Mesenchymal stem cell (in vitro differentiated cells and primary cell): ENCODE results near the gene KRT86.

Experiments
- DNase-seq: peaks from one replicate; pipeline ENCODE4 v3.0.0-alpha.2; 2013
- H2AFZ ChIP-seq: one replicate; pipeline ENCODE4 v1.6.1; 2013; ENCODE audit warnings: low read depth, mild to moderate bottlenecking, control low read depth, inconsistent platforms, low read length, moderate library complexity
- H2AK5ac ChIP-seq: 2 replicates; pipeline ENCODE4 v1.6.1; 2013; ENCODE audit warnings: low read length, moderate library complexity, mild to moderate bottlenecking, inconsistent platforms; ENCODE audit not compliant: severe bottlenecking
- H2BK120ac ChIP-seq: one replicate; pipeline ENCODE4 v1.6.1; 2013; ENCODE audit warnings: low read depth, mild to moderate bottlenecking, inconsistent platforms, low read length, moderate library complexity
- H2BK12ac ChIP-seq, 2 experiments: one replicate each; pipeline ENCODE4 v1.6.1; 2013; ENCODE audit warnings: inconsistent platforms in 2 of 2, low read length in 2 of 2, mild to moderate bottlenecking in 2 of 2, moderate library complexity in 2 of 2, control low read depth in 1 of 2
- H2BK15ac ChIP-seq: one replicate; pipeline ENCODE4 v1.6.1; 2013; ENCODE audit warnings: mild to moderate bottlenecking, low read depth, inconsistent platforms; ENCODE audit not compliant: poor library complexity, severe bottlenecking
- H2BK5ac ChIP-seq: 2 replicates; pipeline ENCODE4 v1.6.1; 2013; ENCODE audit warnings: low read depth, mild to moderate bottlenecking, low read length, control low read depth, inconsistent platforms; ENCODE audit not compliant: poor library complexity, severe bottlenecking
- H3K14ac ChIP-seq, 2 experiments: one replicate each; pipeline ENCODE4 v1.6.1; 2013; ENCODE audit warnings: inconsistent platforms in 2 of 2, low read length in 2 of 2, control low read depth in 1 of 2, mild to moderate bottlenecking in 1 of 2, moderate library complexity in 1 of 2
- H3K18ac ChIP-seq, 2 experiments: one replicate each; pipeline ENCODE4 v1.6.1; 2013; ENCODE audit warnings: inconsistent platforms in 2 of 2, low read length in 2 of 2, control low read depth in 1 of 2, low read depth in 1 of 2, mild to moderate bottlenecking in 1 of 2
- H3K23ac ChIP-seq, 2 experiments: one replicate each; pipeline ENCODE4 v1.6.1; 2013; ENCODE audit warnings: inconsistent platforms in 2 of 2, low read length in 2 of 2, mild to moderate bottlenecking in 2 of 2, moderate library complexity in 2 of 2, control low read depth in 1 of 2
- H3K27ac ChIP-seq: 2 replicates; pipeline ENCODE4 v1.5.1; 2013; ENCODE audit warnings: mild to moderate bottlenecking, moderate library complexity, low read length, control low read depth, inconsistent platforms; ENCODE audit not compliant: poor library complexity, severe bottlenecking
- H3K27me3 ChIP-seq, 2 experiments: 2 replicates each; pipeline versions ENCODE4 v1.6.1 to v1.7.0; 2013; ENCODE audit warnings: low read length in 2 of 2, mild to moderate bottlenecking in 2 of 2, moderate library complexity in 2 of 2, control low read depth in 1 of 2, inconsistent platforms in 1 of 2; ENCODE audit not compliant: control insufficient read depth in 1 of 2, insufficient read depth in 1 of 2
- H3K36me3 ChIP-seq, 2 experiments: 2 replicates each; pipeline versions ENCODE4 v1.6.1 to v1.7.0; 2013; ENCODE audit warnings: low read length in 2 of 2, control low read depth in 1 of 2, inconsistent platforms in 1 of 2, low read depth in 1 of 2, mild to moderate bottlenecking in 1 of 2; ENCODE audit not compliant: insufficient read depth in 2 of 2, control insufficient read depth in 1 of 2
- H3K4ac ChIP-seq, 2 experiments: one replicate each; pipeline ENCODE4 v1.6.1; 2013; ENCODE audit warnings: inconsistent platforms in 2 of 2, low read length in 2 of 2, mild to moderate bottlenecking in 2 of 2, moderate library complexity in 2 of 2, control low read depth in 1 of 2, low read depth in 1 of 2
- H3K4me1 ChIP-seq: 2 replicates; pipeline ENCODE4 v1.6.1; 2013; ENCODE audit warnings: low read depth, low read length, control low read depth; ENCODE audit not compliant: control insufficient read depth, insufficient read depth
- H3K4me2 ChIP-seq: 2 replicates; pipeline ENCODE4 v1.6.1; 2013; ENCODE audit warnings: low read length, mild to moderate bottlenecking, inconsistent platforms; ENCODE audit not compliant: poor library complexity, severe bottlenecking
- H3K4me3 ChIP-seq, 2 experiments: 2 replicates each; pipeline versions ENCODE4 v1.5.1 to v1.7.0; 2013; ENCODE audit warnings: low read length in 2 of 2, mild to moderate bottlenecking in 2 of 2, control low read depth in 1 of 2, low read depth in 1 of 2; ENCODE audit not compliant: insufficient read depth in 1 of 2
- H3K79me1 ChIP-seq: replicated peaks from 2 replicates; pipeline ENCODE4 v1.6.1; 2013; ENCODE audit warnings: mild to moderate bottlenecking, control low read depth, low read length, inconsistent platforms; ENCODE audit not compliant: poor library complexity, severe bottlenecking
- H3K9ac ChIP-seq: 2 replicates; pipeline ENCODE4 v1.7.0; 2013; ENCODE audit warnings: mild to moderate bottlenecking, low read length, moderate library complexity
- H3K9me3 ChIP-seq: 2 replicates; pipeline ENCODE4 v1.7.0; 2013; ENCODE audit warnings: mild to moderate bottlenecking, low read length; ENCODE audit not compliant: control insufficient read depth
- H4K8ac ChIP-seq: one replicate; pipeline ENCODE4 v1.6.1; 2013; ENCODE audit warnings: inconsistent platforms, mild to moderate bottlenecking, low read length, moderate library complexity
- H4K91ac ChIP-seq: one replicate; pipeline ENCODE4 v1.6.1; 2013; ENCODE audit warnings: mild to moderate bottlenecking, low read length, inconsistent platforms
- WGBS: methylation state at CpG from one replicate; pipeline ENCODE4 v1.1.7; 2013; ENCODE audit warnings: mixed read lengths; 5-methylcytosine and 5-hydroxymethylcytosine counted together

Gene KRT86

GRCh38 chr12:52332381-52332780, 57.9 kb downstream of the KRT86 start:
- Histone ChIP-seq H2BK12ac (no peak overlapping the region), H4K8ac (no peak overlapping the region), H3K4me1 (no peaks in the 10 kb centered on the region), H3K27me3 (peaks cover 38 to 67% of the 10 kb centered on the region in 2 experiments), H3K23ac (no peak overlapping the region), H2BK15ac (no peak overlapping the region), H3K14ac (no peak overlapping the region), H3K4me3 (no peak overlapping the region), H3K79me1 (no peaks in the 10 kb centered on the region), H3K18ac (no peak overlapping the region), H2BK5ac (no peak overlapping the region), H4K91ac (no peak overlapping the region), H3K9me3 (peaks cover 13% of the 10 kb centered on the region), H3K4ac (no peak overlapping the region), H2BK120ac (no peak overlapping the region), H3K9ac (no peak overlapping the region), H3K4me2 (no peak overlapping the region), H2AFZ (no peak overlapping the region), H2AK5ac (no peak overlapping the region), H3K36me3 (no peaks in the 10 kb centered on the region), H3K27ac (no peak overlapping the region)
- 100% methylated on average over 1 of the region's 1 CpG for WGBS
- no peak for DNase-seq

DNA sequence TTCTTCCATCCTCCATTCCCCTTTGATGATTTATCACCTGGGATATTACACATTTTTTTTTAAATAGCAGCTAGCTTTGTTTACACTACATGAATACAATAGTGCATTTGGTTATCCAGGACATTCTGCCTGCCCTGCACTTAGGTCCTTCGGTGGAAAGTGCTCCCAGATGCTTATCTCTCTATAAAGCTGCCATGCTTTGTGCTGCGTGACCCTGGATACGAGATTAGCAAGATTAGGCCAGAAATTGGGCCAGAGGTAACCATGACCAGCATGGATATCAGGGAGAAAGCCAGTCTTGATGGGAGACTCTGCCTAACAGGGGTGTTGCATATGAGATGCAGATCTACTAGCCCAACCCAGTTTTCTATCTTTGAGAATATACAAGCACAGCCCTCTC, 58.9 kb downstream of the KRT86 start:
- H2BK120ac ChIP-seq: no peak overlapping the region
- H3K4me3 ChIP-seq: no peak overlapping the region
- peaks cover 41 to 60% of the 10 kb centered on the region in 2 experiments for H3K27me3 ChIP-seq
- no peak for DNase-seq
- H4K91ac ChIP-seq: no peak overlapping the region
- no peak overlapping the region for H2AFZ ChIP-seq
- no peak overlapping the region for H3K23ac ChIP-seq
- no peak overlapping the region for H2BK12ac ChIP-seq
- WGBS: 70% methylated on average over 3 of the region's 3 CpGs
- no peak overlapping the region for H3K14ac ChIP-seq
- no peak overlapping the region for H2AK5ac ChIP-seq
- no peak overlapping the region for H3K4ac ChIP-seq
- no peak overlapping the region for H4K8ac ChIP-seq
- peaks cover 13% of the 10 kb centered on the region for H3K9me3 ChIP-seq
- no peak overlapping the region for H2BK5ac ChIP-seq
- no peaks in the 10 kb centered on the region for H3K36me3 ChIP-seq
- H3K27ac ChIP-seq: no peak overlapping the region
- H3K18ac ChIP-seq: no peak overlapping the region
- no peak overlapping the region for H2BK15ac ChIP-seq
- no peak overlapping the region for H3K4me2 ChIP-seq
- no peaks in the 10 kb centered on the region for H3K4me1 ChIP-seq
- no peak overlapping the region for H3K9ac ChIP-seq
- no peaks in the 10 kb centered on the region for H3K79me1 ChIP-seq

DNA sequence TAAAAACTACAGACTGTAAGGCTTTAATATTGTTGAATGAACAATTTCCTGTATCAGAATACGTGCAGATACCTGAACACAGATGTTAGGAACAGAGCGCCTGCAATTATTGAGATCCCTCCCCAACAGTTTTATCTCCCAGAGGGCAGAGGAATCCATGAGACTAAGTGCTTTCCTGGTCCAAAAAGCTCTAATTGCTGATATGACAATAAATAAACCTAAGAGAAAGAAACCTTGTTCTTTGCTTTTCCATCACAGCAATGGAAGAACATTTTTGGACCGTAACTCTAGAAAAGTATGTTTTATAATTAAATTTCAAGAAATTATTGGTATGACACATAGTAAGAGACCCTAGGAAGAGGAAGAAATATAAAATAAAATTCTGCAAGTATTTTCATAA, 59.7 kb downstream of the KRT86 start:
- 90% methylated on average over 2 of the region's 3 CpGs for WGBS
- Histone ChIP-seq H3K23ac (no peak overlapping the region), H2AK5ac (no peak overlapping the region), H3K79me1 (no peaks in the 10 kb centered on the region), H3K4ac (no peak overlapping the region), H2BK5ac (no peak overlapping the region), H3K27me3 (peaks cover 39 to 61% of the 10 kb centered on the region in 2 experiments), H3K36me3 (no peaks in the 10 kb centered on the region), H3K18ac (no peak overlapping the region), H2BK120ac (no peak overlapping the region), H2AFZ (no peak overlapping the region), H3K9ac (no peak overlapping the region), H3K4me1 (no peaks in the 10 kb centered on the region), H3K27ac (no peak overlapping the region), H4K8ac (no peak overlapping the region), H4K91ac (no peak overlapping the region), H2BK15ac (no peak overlapping the region), H3K9me3 (peaks cover 13% of the 10 kb centered on the region), H3K4me2 (no peak overlapping the region), H3K14ac (no peak overlapping the region), H3K4me3 (no peak overlapping the region), H2BK12ac (no peak overlapping the region)
- no peak for DNase-seq

- no peak overlapping the region for H3K27ac ChIP-seq
- no peak for DNase-seq
- H3K4me1 ChIP-seq: no peaks in the 10 kb centered on the region
- H2AFZ ChIP-seq: no peak overlapping the region
- H4K91ac ChIP-seq: no peak overlapping the region
- no peak overlapping the region for H2BK5ac ChIP-seq
- H3K4me3 ChIP-seq: no peak overlapping the region
- H3K9ac ChIP-seq: no peak overlapping the region
- H2AK5ac ChIP-seq: no peak overlapping the region
- H3K27me3 ChIP-seq: peaks cover 49 to 61% of the 10 kb centered on the region in 2 experiments
- H3K79me1 ChIP-seq: no peaks in the 10 kb centered on the region
- no peak overlapping the region for H3K4me2 ChIP-seq
- H3K18ac ChIP-seq: no peak overlapping the region
- no peaks in the 10 kb centered on the region for H3K36me3 ChIP-seq
- no peak overlapping the region for H4K8ac ChIP-seq
- H3K14ac ChIP-seq: no peak overlapping the region
- WGBS: 91% methylated on average over 2 of the region's 4 CpGs
- no peak overlapping the region for H2BK120ac ChIP-seq
- no peak overlapping the region for H3K4ac ChIP-seq
- H3K23ac ChIP-seq: no peak overlapping the region
- no peak overlapping the region for H2BK12ac ChIP-seq
- H3K9me3 ChIP-seq: peaks cover 13% of the 10 kb centered on the region
- no peak overlapping the region for H2BK15ac ChIP-seq
Observed at GRCh38 chr12:52335598-52336262, 61.3 kb downstream of the KRT86 start.
